ENCODE results near the gene RHBG.

The RHBG gene

GRCh38 chr1:156336242-156336641, 32.8 kb upstream of the RHBG start:
- Histone ChIP-seq H3K79me2 (ENCODE audit: insufficient read depth, low read length) (peaks cover 59% of the 10 kb centered on the region), H3K27me3 (ENCODE audit: insufficient read depth, low read length, poor library complexity) (no peaks in the 10 kb centered on the region), H4K20me1 (ENCODE audit: insufficient read depth, low read length) (peaks cover 28% of the 10 kb centered on the region; the same call in 1 of the 2 replicates), H3K27ac (ENCODE audit: low read length) (peak overlapping the region; percentile 56; the same call in 1 of the 2 replicates), H3K4me2 (ENCODE audit: insufficient read depth, low read length) (peak overlapping the region; percentile 74), H3K36me3 (ENCODE audit: insufficient read depth, low read length) (peaks cover 54% of the 10 kb centered on the region), H3K9me3 (ENCODE audit: insufficient read depth, low read length, severe bottlenecking) (no peaks in the 10 kb centered on the region), H3K4me1 (ENCODE audit: insufficient read depth, low read length) (peaks cover 32% of the 10 kb centered on the region), H3K4me3 (ENCODE audit: low read depth in 1 of 2, low read length in 2 of 2) (peak overlapping the region; percentile 69 to 88; a peak in 3 of 4 replicates), H3K9ac (ENCODE audit: low read depth, low read length) (peak overlapping the region; percentile 67), H2AFZ (ENCODE audit: low read depth, low read length) (no peak overlapping the region)
- ATAC-seq (ENCODE audit: insufficient read depth, low read depth) (no peak), DNase-seq (no peak)
- TF ChIP-seq EZH2 (IDR thresholded peaks at IDR 0.05; ENCODE audit: borderline replicate concordance, low read depth, low read length, severe bottlenecking) (no peak), CTCF (IDR thresholded peaks at IDR 0.05; ENCODE audit: borderline replicate concordance, extremely low read depth, low read length, poor library complexity, severe bottlenecking) (peak; percentile 36)

- DNase-seq (no peak), ATAC-seq (ENCODE audit: insufficient read depth, low read depth) (no peak)
- peak overlapping the region; percentile 67 for H2AFZ ChIP-seq (ENCODE audit: low read depth, low read length)
- H3K27ac ChIP-seq (ENCODE audit: low read length) = peak overlapping the region; percentile 79
- H3K79me2 ChIP-seq (ENCODE audit: insufficient read depth, low read length) = peaks cover 56% of the 10 kb centered on the region
- H3K36me3 ChIP-seq (ENCODE audit: insufficient read depth, low read length) = peaks cover 44% of the 10 kb centered on the region
- H4K20me1 ChIP-seq (ENCODE audit: insufficient read depth, low read length) = peaks cover 28% of the 10 kb centered on the region; the same call in 1 of the 2 replicates
- TF ChIP-seq EZH2 (IDR thresholded peaks at IDR 0.05; ENCODE audit: borderline replicate concordance, low read depth, low read length, severe bottlenecking) (no peak), CTCF (IDR thresholded peaks at IDR 0.05; ENCODE audit: borderline replicate concordance, extremely low read depth, low read length, poor library complexity, severe bottlenecking) (no peak)
- no peaks in the 10 kb centered on the region for H3K27me3 ChIP-seq (ENCODE audit: insufficient read depth, low read length, poor library complexity)
- H3K4me3 ChIP-seq (ENCODE audit: low read depth in 1 of 2, low read length in 2 of 2) = peak overlapping the region; percentile 69 to 88
- H3K9me3 ChIP-seq (ENCODE audit: insufficient read depth, low read length, severe bottlenecking) = no peaks in the 10 kb centered on the region
- H3K4me2 ChIP-seq (ENCODE audit: insufficient read depth, low read length) = peak overlapping the region; percentile 74
- H3K9ac ChIP-seq (ENCODE audit: low read depth, low read length) = peak overlapping the region; percentile 67
- H3K4me1 ChIP-seq (ENCODE audit: insufficient read depth, low read length) = peaks cover 32% of the 10 kb centered on the region
Observed at GRCh38 chr1:156337052-156337887, 31.7 kb upstream of the RHBG start.

GRCh38 chr1:156337888-156338179, 31.2 kb upstream of the RHBG start:
- Histone ChIP-seq H3K4me3 (ENCODE audit: low read depth in 1 of 2, low read length in 2 of 2) (peak overlapping the region; percentile 69 to 88), H3K9ac (ENCODE audit: low read depth, low read length) (peak overlapping the region; percentile 67), H3K79me2 (ENCODE audit: insufficient read depth, low read length) (peaks cover 51% of the 10 kb centered on the region), H4K20me1 (ENCODE audit: insufficient read depth, low read length) (peaks cover 28% of the 10 kb centered on the region; the same call in 1 of the 2 replicates), H2AFZ (ENCODE audit: low read depth, low read length) (peak overlapping the region; percentile 67), H3K27ac (ENCODE audit: low read length) (peak overlapping the region; percentile 79), H3K4me1 (ENCODE audit: insufficient read depth, low read length) (peaks cover 32% of the 10 kb centered on the region), H3K9me3 (ENCODE audit: insufficient read depth, low read length, severe bottlenecking) (no peaks in the 10 kb centered on the region), H3K36me3 (ENCODE audit: insufficient read depth, low read length) (peaks cover 38% of the 10 kb centered on the region), H3K27me3 (ENCODE audit: insufficient read depth, low read length, poor library complexity) (no peaks in the 10 kb centered on the region), H3K4me2 (ENCODE audit: insufficient read depth, low read length) (peak overlapping the region; percentile 74)
- TF ChIP-seq EZH2 (IDR thresholded peaks at IDR 0.05; ENCODE audit: borderline replicate concordance, low read depth, low read length, severe bottlenecking) = no peak
- TF ChIP-seq CTCF (IDR thresholded peaks at IDR 0.05; ENCODE audit: borderline replicate concordance, extremely low read depth, low read length, poor library complexity, severe bottlenecking) = no peak
- no peak for DNase-seq
- ATAC-seq (ENCODE audit: insufficient read depth, low read depth) = peak; percentile 11
